Astrocyte of the spinal cord (primary cell): Measurements from ENCODE around the gene DEGS2.

Experiments used
- DNase-seq: peaks from one replicate; pipeline ENCODE4 v3.0.0; 2011; ENCODE audit warnings: low read depth, low spot score
- H3K4me3 ChIP-seq: 2 replicates; pipeline ENCODE4 v1.5.1; 2011; ENCODE audit warnings: low read depth, mild to moderate bottlenecking, low read length, moderate library complexity
- CTCF ChIP-seq: IDR thresholded peaks from 2 replicates; pipeline ENCODE4 v1.5.1; 2012; ENCODE audit warnings: low read depth, mild to moderate bottlenecking, low read length, inconsistent platforms
- in situ Hi-C: cut with HindIII; loops from 2 replicates; pipeline ENCODE4 v1.10.0; 2017; ENCODE audit warnings: low sequenced_read_pairs

Gene DEGS2

DNA sequence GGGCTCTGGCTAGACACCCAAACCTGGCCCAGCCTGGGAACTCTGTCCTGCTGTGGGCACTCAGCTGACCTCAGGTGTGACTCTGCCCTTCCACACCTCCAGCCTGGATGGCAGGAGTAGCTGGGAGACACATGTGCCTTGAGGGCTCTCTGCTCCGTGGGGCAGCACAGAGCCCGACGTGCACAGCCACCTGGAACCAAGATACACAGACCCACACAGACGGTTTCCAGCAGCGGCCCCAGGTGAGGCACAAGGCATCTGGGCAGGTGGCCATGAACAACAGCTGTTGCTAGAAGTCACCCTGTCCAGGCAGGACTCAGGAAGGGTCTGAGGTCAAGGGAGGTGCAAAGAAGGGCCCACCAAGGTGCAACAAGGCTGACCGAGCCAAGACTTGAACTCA is 5.9 kb downstream of the DEGS2 start:
- in situ Hi-C loops, result no loop called here
- no peak for TF ChIP-seq CTCF
- no peak for DNase-seq
- H3K4me3 ChIP-seq, result no peak overlapping the region

GRCh38 chr14:100152091-100152490 is 7.4 kb downstream of the DEGS2 start:
- no peak overlapping the region for H3K4me3 ChIP-seq
- in situ Hi-C loops, result no loop called here
- DNase-seq, result no peak
- no peak for TF ChIP-seq CTCF

GRCh38 chr14:100150932-100151587 is 8.4 kb downstream of the DEGS2 start:
- TF ChIP-seq CTCF, result no peak
- no peak for DNase-seq
- H3K4me3 ChIP-seq, result no peak overlapping the region
- in situ Hi-C loops, result no loop called here

DNA sequence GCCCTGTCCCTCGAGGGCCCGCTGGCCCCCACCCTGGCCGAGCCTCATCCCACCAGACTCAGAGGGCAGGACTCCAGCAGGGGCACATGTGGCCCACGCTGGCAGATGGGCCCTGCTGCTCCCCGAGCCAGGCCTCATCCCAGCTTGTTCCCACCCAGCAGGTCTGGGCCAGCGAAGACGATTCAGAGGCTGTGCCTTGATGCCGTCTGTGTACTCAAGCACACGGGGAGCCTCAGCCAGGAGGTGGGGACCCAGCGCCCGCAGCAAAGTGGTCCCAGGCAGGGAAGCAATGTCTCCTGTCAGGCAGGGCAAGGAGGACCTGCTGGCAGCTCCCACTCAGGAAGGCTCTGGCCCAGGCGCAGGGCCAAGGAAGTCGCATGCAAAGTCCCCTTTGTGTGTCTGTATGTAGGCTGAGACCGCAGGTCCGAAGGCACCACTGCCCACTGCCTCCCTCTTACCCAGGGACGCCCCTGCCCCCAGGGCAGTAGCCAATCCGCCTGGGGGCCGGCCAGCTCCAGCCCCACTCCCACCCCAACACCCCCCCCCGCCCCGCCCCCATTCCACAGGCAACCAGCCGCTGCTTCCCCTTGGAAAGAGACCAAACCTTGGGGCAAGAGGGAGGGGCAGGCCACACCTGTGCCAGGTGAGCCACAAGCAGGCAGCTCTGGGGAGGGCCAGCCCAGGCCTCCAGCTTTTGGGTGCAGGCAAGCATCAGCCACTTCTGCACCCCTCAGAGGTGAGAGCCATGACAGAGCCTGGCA is 9.4 kb downstream of the DEGS2 start:
- H3K4me3 ChIP-seq, result no peak overlapping the region

DNA sequence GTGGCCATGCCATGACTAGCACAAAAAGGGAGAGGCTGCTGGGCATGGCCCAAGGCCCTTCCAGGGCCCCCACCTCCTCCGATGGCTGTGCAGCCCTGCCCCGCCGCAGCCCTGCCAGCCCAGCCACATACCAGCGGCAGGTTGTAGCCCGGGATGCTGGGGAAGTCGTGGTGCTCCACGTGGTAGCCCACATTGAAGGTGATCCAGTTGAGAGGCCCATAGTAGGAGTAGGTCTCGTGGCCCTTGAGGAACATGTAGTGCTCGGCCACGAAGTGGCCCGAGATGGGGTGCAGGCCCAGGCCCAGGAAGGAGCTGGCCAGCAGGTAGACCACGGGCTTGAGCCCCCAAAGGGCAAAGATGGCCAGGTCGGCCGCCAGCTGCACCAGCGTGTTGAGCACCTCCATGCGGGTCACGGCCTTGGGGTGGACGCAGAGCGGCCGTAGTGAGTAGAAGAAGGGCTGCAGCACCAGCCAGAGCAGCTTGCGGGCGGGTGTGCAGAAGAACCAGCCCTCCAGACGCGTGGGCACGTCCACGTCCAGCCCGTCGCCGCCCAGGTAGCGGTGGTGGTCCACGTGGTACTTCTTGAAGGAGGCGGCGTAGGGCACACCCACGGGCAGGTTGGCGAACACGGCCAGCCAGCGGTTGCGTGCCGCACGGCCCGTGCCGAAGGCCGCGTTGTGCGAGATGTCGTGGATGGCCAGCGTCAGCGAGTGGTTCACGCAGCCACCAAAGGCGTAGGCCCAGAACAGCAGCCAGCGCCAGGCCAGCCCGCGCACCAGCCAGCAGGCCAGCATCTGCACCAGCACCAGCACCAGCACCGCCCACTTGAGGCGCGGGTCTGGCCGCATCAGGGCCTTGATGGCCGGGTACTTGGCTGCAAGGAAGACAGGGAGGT is 10.4 kb downstream of the DEGS2 start:
- in situ Hi-C loops, result no loop called here
- no peak for DNase-seq
- no peak overlapping the region for H3K4me3 ChIP-seq
- no peak for TF ChIP-seq CTCF

More for the DNA sequence above, 9.4 kb downstream of the DEGS2 start:
- DNase-seq, result no peak
- in situ Hi-C loops, result no loop called here
- no peak for TF ChIP-seq CTCF

GRCh38 chr14:100147691-100148464 is 11.6 kb downstream of the DEGS2 start:
- no peak overlapping the region for H3K4me3 ChIP-seq
- DNase-seq, result no peak
- no peak for TF ChIP-seq CTCF
- in situ Hi-C loops, result no loop called here
